Left ventricle myocardium inferior (tissue), 1 donor: ENCODE measurements around the gene LUZP2. TPM values are rescaled to one million over a fixed set of nuclear protein-coding genes. Genes with fewer than 3 reads are reported as not detected.
"Not testable (repeated sequence)": the region's sequence is repeated elsewhere in the genome, so short reads cannot be mapped to it uniquely, and the experiment has no call there.

Source experiments
- DNase-seq: peaks from one replicate; pipeline ENCODE4 v3.0.0-alpha.2; 2020
- H3K27ac ChIP-seq: fragments of 200-600 bp; replicated peaks from 2 replicates; pipeline ENCODE4 v1.8.0; 2021
- H3K27me3 ChIP-seq: fragments of 200-600 bp; 2 replicates; pipeline ENCODE4 v1.8.0; 2021; ENCODE audit warnings: low read depth
- H3K36me3 ChIP-seq: fragments of 200-600 bp; 2 replicates; pipeline ENCODE4 v1.8.0; 2021
- H3K4me1 ChIP-seq: fragments of 200-600 bp; 2 replicates; pipeline ENCODE4 v1.8.0; 2021
- H3K4me3 ChIP-seq: fragments of 200-600 bp; 2 replicates; pipeline ENCODE4 v1.8.0; 2021; ENCODE audit warnings: mild to moderate bottlenecking, moderate library complexity
- H3K9me3 ChIP-seq: fragments of 200-600 bp; replicated peaks from 2 replicates; pipeline ENCODE4 v1.8.0; 2021
- CTCF ChIP-seq: fragments of 200-600 bp; IDR thresholded peaks from 2 replicates; pipeline ENCODE4 v1.8.0; 2021; ENCODE audit warnings: antibody characterized with exemption, mild to moderate bottlenecking, borderline replicate concordance
- intact Hi-C: fragments of 100-400 bp; cut with micrococcal nuclease; formaldehyde crosslinking; loops from one replicate; pipeline ENCODE4 v1.11.0; 2022
- total RNA-seq: library from RNA; stranded (reverse); fragmentation: NEBNext Ultra II Directional; extraction: Animal tissue kit (Norgen Biotek cat#: 25700); gene quantifications from one replicate; pipeline ENCODE4 v1.2.1, GENCODE V29; 2021
- donor health status: DM: no; HTN: yes; CAD: no; lungs with severe emphysema.

The LUZP2 gene
- total RNA-seq, 1 donor from 2014 or later: not detected

GRCh38 chr11:24963852-24964251, 467.0 kb downstream of the LUZP2 start:
- Histone ChIP-seq H3K36me3 (no peaks in the 10 kb centered on the region), H3K27ac (no peak overlapping the region), H3K9me3 (peaks cover under 1% of the 10 kb centered on the region), H3K4me1 (no peaks in the 10 kb centered on the region), H3K4me3 (no peak overlapping the region), H3K27me3 (no peaks in the 10 kb centered on the region)
- DNase-seq: no peak
- TF ChIP-seq CTCF: no peak
- intact Hi-C loops: no loop called here

GRCh38 chr11:24965748-24966147, 468.9 kb downstream of the LUZP2 start:
- Histone ChIP-seq H3K27ac (no peak overlapping the region), H3K9me3 (no peaks in the 10 kb centered on the region), H3K4me3 (no peak overlapping the region), H3K4me1 (no peaks in the 10 kb centered on the region), H3K27me3 (no peaks in the 10 kb centered on the region), H3K36me3 (no peaks in the 10 kb centered on the region)
- TF ChIP-seq CTCF: no peak
- no peak for DNase-seq
- intact Hi-C loops: no loop called here

GRCh38 chr11:24993903-24994302, 497.1 kb downstream of the LUZP2 start:
- H3K27me3 ChIP-seq, H3K27ac ChIP-seq, H3K4me1 ChIP-seq, intact Hi-C loops, DNase-seq, H3K36me3 ChIP-seq, H3K4me3 ChIP-seq: not testable (repeated sequence)
- peaks cover 18% of the 10 kb centered on the region for H3K9me3 ChIP-seq

- H3K27me3 ChIP-seq, DNase-seq, H3K36me3 ChIP-seq, H3K4me3 ChIP-seq, H3K27ac ChIP-seq, intact Hi-C loops, H3K4me1 ChIP-seq: not testable (repeated sequence)
- H3K9me3 ChIP-seq: peaks cover 23% of the 10 kb centered on the region
Measured at GRCh38 chr11:24999929-25000328, 503.1 kb downstream of the LUZP2 start.

GRCh38 chr11:25037431-25037830, 540.6 kb downstream of the LUZP2 start:
- Histone ChIP-seq H3K4me3 (no peak overlapping the region), H3K36me3 (no peaks in the 10 kb centered on the region), H3K27ac (no peak overlapping the region), H3K9me3 (no peaks in the 10 kb centered on the region), H3K4me1 (no peaks in the 10 kb centered on the region), H3K27me3 (no peaks in the 10 kb centered on the region)
- DNase-seq: no peak
- intact Hi-C loops: no loop called here
- no peak for TF ChIP-seq CTCF

GRCh38 chr11:25038131-25038530, 541.3 kb downstream of the LUZP2 start:
- no peaks in the 10 kb centered on the region for H3K36me3 ChIP-seq
- no peak for DNase-seq
- H3K27me3 ChIP-seq: no peaks in the 10 kb centered on the region
- intact Hi-C loops: no loop called here
- H3K27ac ChIP-seq: no peak overlapping the region
- no peak for TF ChIP-seq CTCF
- H3K4me1 ChIP-seq: no peaks in the 10 kb centered on the region
- H3K4me3 ChIP-seq: no peak overlapping the region
- no peaks in the 10 kb centered on the region for H3K9me3 ChIP-seq

GRCh38 chr11:25039165-25039564, 542.3 kb downstream of the LUZP2 start:
- H3K27ac ChIP-seq: no peak overlapping the region
- H3K4me3 ChIP-seq: no peak overlapping the region
- no peaks in the 10 kb centered on the region for H3K9me3 ChIP-seq
- no peak for TF ChIP-seq CTCF
- intact Hi-C loops: no loop called here
- no peak for DNase-seq
- H3K36me3 ChIP-seq: no peaks in the 10 kb centered on the region
- H3K4me1 ChIP-seq: no peaks in the 10 kb centered on the region
- H3K27me3 ChIP-seq: no peaks in the 10 kb centered on the region
